NCI-H1417 treated with DMSO at 0.1 percent for 48 hours (cell line): ENCODE results near the gene NUDT17.
A peak's percentile ranks its signal among the peaks of the same experiment; 100 is the strongest.
"Not testable (repeated sequence)": the region's sequence is repeated elsewhere in the genome, so short reads cannot be mapped to it uniquely, and the experiment has no call there.

Experiments
- DNase-seq: peaks from one replicate; lab custom pipeline; 2025; lab: John Stamatoyannopoulos, UW

The NUDT17 gene

DNA sequence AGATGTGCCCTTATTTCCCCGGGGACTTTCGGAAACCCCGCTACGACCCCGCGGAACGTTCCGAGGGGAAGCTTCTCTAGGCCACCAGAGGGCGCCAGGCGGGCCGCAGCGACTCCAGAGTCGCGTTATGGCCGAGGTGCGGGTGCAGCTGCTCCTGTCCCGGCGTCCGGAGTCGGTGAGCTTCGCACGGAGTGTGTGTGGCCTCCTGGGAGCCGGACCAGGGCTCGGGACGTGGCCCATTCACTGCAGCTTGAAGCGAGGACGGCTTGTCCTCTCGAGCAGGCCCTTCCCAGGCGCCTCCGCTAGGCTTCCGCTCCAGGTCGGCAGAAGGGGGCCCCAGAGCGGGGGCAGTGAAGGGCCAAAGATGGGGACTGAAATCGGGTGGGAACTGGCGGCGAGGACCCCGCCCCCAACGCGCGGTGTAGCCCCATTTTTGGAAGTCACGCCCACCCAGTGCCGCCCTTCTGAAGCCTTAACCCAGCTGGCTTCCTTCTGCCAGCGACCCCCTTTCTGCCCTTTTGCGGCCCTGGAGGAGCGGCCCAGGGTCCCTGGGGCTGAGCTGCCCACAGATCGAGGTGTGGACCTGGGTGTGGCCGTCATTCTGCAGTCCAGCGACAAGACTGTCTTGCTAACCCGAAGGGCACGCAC is at the start of gene NUDT17:
Gene NUDT17 (plus strand): TSS at position 117 of the 648 bp plus-strand sequence. CDS start 11 bp downstream, at position 128.
- DNase-seq, result no peak

- DNase-seq, result no peak
Observed at GRCh38 chr1:145796753-145797152, 48.7 kb upstream of the NUDT17 start.

DNA sequence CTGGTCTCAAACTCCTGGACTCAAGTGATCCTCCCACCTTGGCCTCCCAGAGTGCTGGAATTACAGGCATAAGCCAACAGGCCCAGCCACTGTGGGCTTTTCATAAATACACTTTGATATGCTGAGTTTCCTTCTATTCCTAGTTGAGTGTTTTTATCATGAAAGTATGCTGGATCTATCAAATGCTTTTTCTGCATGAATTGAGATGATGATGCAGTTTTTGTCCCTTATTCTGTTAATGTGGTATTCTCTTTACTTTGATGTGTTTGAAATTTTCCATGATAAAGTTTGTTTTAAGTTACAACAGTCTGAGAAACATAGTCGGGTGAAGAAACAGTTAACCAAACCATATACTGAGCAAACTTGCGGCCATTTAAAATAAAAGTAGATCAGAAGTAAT is 45.6 kb upstream of the NUDT17 start:
- DNase-seq, result no peak

GRCh38 chr1:145804235-145805045 is 41.0 kb upstream of the NUDT17 start:
- DNase-seq, result no peak

- no peak for DNase-seq
Observed at GRCh38 chr1:145805057-145805456, 40.4 kb upstream of the NUDT17 start.

- DNase-seq, result no peak
Observed at GRCh38 chr1:145806408-145806807, 39.0 kb upstream of the NUDT17 start.

DNA sequence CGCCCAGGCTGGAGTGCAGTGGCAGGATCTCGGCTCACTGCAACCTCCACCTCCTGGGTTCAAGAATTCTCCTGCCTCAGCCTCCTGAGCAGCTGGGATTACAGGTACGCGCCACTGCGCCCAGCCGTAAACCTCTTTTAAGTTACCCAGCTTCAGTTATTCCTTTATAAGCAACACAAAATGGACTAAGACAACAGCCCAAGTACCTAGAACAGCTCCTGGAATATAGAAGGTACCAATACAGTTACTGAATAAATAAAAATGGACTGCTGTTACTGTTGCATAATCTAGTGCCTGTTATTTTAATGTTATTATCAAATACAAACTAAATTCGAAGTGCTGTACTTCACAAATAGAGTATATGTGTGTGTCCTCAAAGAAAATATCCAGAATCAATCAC is 38.6 kb upstream of the NUDT17 start:
- no peak for DNase-seq

DNA sequence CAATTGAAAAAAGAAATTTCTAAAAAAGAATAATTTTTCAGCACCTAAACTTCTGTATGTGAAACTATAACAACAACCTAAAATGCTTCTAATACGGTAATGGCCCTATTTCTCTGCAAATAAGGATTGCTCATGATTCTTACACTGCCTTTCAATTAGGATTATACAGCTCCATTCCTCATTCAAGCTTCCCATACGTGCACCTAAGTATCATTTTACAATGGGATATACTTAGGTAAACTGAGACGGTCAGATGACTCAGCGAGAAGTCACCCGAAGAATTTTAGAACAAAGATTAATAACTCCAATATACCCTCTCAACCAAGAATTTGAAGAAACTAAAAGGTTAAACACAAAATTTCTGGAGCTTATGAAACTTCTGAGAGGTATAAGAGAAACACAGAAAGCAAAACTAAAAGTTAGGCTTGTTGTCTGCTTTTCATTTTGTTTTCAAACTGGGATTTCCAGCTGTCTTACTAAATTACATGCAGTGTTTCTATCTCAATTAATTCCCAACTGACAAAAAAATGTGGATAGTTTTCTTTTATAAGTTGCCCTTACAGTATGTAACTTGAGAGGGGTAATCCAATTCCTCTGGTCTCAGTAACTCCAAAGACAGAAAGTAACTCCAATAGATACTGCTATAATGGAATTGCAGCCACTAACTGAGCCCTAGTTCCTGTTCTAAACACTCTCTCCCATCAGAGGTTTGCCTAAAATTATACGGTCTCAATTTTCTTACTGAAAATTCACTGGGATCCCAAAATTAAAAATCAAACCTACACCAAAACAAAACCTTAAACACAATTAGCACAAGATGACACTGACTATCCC is 32.2 kb upstream of the NUDT17 start:
- DNase-seq, result not testable (repeated sequence)

GRCh38 chr1:145818095-145818494 is 27.3 kb upstream of the NUDT17 start:
- not testable (repeated sequence) for DNase-seq

GRCh38 chr1:145822779-145823331 is 22.6 kb upstream of the NUDT17 start:
- not testable (repeated sequence) for DNase-seq

GRCh38 chr1:145823565-145824498 is 21.6 kb upstream of the NUDT17 start, which contains the start of the genes POLR3C and RNF115:
Gene POLR3C, plus strand, starts transcription at chr1:145824200. Its CDS starts 1,577 bp downstream, at chr1:145825777.
Gene RNF115, minus strand, starts transcription at chr1:145824095. Its CDS starts 222 bp downstream, at chr1:145823873.
- DNase-seq, result peak; percentile 39

GRCh38 chr1:145824499-145824842 is 21.0 kb upstream of the NUDT17 start:
- no peak for DNase-seq

DNA sequence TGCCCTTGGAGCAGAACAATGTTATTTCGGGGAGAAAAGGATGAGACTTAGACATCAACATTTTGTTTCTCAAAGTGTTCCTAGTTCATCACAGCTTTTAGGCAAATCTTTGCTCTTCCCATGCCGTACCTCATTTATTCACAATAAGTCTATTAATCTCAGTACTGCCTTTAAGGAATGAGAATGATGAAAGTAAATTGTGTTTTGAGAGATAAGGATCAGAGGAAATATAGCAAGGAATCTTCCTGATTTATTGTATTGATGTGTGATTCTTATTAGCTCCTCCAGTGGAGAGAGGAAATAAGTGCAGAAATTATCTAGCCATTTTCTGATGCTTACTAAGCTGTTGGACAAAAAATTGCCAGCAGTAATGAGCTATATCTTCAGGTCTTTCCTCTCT is 19.4 kb upstream of the NUDT17 start:
- DNase-seq, result no peak

DNA sequence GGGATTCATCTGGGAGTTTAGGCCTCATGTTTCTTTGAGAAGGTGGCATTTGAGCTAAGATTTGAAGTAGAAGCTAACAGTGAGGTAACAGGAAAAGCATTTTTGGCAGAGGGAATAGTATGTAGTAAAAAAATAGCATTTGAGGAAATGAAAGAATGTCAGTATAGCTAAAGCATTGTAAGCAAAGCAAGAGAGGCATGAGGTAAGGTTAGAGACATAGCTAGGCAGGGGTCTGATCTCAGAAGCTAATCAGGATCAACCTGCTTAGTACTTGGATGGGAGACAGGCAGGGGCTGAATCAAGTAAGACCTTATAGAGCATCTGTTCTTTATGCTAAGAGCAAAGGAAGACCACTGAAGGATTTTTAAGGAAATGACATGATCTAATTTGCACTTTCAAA is 17.5 kb upstream of the NUDT17 start:
- no peak for DNase-seq

- no peak for DNase-seq
Observed at GRCh38 chr1:145828367-145829026, 16.9 kb upstream of the NUDT17 start.

DNA sequence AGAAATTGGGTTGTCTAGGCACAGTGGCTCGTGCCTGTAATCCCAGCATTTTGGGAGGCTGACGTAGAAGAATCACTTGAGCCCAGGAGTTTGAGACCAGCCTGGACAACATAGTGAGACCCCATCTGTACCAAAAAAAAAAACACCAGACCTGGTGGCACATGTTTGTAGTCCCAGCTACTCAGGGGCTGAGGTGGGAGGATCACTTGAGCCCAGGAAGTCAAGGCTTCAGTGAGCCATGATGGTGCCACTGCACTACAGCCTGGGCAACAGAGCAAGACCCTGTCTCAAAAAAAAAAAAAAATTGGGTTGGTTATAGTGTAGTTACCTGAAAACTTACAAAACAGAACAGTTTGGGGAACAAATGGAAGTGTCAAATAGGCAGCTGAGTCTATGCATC is 14.6 kb upstream of the NUDT17 start:
- not testable (repeated sequence) for DNase-seq

- DNase-seq, result no peak
Observed at GRCh38 chr1:145837656-145838055, 7.8 kb upstream of the NUDT17 start.

GRCh38 chr1:145843031-145843430 is 2.4 kb upstream of the NUDT17 start:
- DNase-seq, result no peak

DNA sequence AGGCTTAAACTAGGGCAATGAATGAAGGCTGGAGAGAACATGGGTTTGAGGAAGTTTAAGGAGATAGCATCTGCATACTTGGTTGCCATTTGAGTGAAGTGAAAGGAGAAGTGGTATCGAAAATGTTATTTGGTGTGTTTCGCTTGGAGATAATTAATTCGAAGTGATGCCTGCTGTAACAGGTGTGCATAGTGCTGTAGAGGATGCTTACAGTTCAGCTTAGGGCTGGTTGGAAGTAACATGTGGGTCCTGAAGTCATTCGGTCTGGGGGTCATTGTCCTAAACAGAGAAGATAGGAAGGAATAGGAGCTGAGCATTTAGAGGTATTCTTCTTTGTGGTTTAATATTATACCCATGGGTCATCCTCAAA is 301 bp upstream of the NUDT17 start:
- no peak for DNase-seq

DNA sequence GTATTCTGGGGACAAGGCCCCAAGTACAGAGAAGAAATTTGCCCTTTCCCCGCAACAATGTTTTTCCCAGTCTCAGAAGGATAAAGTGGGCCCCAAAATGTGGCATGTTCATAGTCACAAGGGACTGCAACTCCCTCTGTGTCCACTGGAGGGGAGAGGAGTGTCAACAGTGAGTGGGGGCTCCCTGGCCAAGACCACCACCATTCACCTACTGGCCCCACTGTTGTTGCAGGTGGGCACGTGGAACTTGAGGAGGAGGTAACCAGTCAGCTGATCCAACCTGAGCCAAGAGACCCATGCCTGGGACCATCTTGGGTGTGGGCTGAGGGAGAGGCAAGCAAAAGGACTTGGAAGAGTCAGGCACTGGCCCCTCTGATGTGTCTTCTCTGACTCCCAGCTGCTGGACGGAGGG is 777 bp downstream of the NUDT17 start:
- DNase-seq, result no peak

- no peak for DNase-seq
Observed at GRCh38 chr1:145847827-145848226, 2.4 kb downstream of the NUDT17 start.
